ENCODE results near the gene PSMA8. TPM values are rescaled to one million over a fixed set of nuclear protein-coding genes. Genes with fewer than 3 reads are reported as not detected.

Gene PSMA8
- total RNA-seq, 1 donor from 2014 or later: 0.89 TPM

GRCh38 chr18:26225915-26226228 is 92.2 kb downstream of the PSMA8 start:
- Mint-ChIP-seq H3K4me3 (peak overlapping the region; percentile 96), H3K27me3 (no peaks in the 10 kb centered on the region), H3K27ac (peak overlapping the region; percentile 97), H3K36me3 (ENCODE audit: low read depth) (peaks cover 2% of the 10 kb centered on the region), H3K9me3 (no peaks in the 10 kb centered on the region), H3K4me1 (peaks cover 22% of the 10 kb centered on the region)
- ATAC-seq (ENCODE audit: low read depth) (no peak), DNase-seq (no peak)
- CTCF ChIA-PET: no interaction called here
- POLR2A ChIA-PET: interaction anchor here (0.8 to 2.0 kb wide), 6 partner anchors 9 to 138 kb away, joined by 3 to 18 read pairs (median 8); partner anchors contain the start of genes PSMA8 and SS18
- TF ChIP-seq CTCF (IDR thresholded peaks at IDR 0.05): no peak
- intact Hi-C loops (cut with micrococcal nuclease): loop anchor here (1.0 to 2.0 kb wide), 5 partner anchors 11 to 875 kb away; no protein-coding TSS in a partner anchor

GRCh38 chr18:26226229-26227050 is 92.8 kb downstream of the PSMA8 start, which contains the start of gene TAF4B:
TAF4B (plus strand) TSS chr18:26226445; CDS start chr18:26226934, 489 bp downstream.
- CTCF ChIA-PET: interaction anchor here (1.3 kb wide), 1 partner anchor 134 kb away, joined by 3 read pairs; no protein-coding TSS in a partner anchor
- peak; percentile 83 for ATAC-seq (ENCODE audit: low read depth)
- Mint-ChIP-seq H3K27me3 (no peaks in the 10 kb centered on the region), H3K4me3 (peak within 1 kb of the TSS; percentile 96), H3K27ac (peak within 1 kb of the TSS; percentile 97), H3K9me3 (no peaks in the 10 kb centered on the region), H3K4me1 (peaks cover 22% of the 10 kb centered on the region), H3K36me3 (ENCODE audit: low read depth) (peaks cover 2% of the 10 kb centered on the region)
- peak; percentile 95 for DNase-seq
- intact Hi-C loops (cut with micrococcal nuclease): loop anchor here (1.0 to 2.0 kb wide), 5 partner anchors 11 to 876 kb away; no protein-coding TSS in a partner anchor
- POLR2A ChIA-PET: interaction anchor here (0.8 to 2.0 kb wide), 6 partner anchors 10 to 138 kb away, joined by 3 to 18 read pairs (median 8); partner anchors contain the start of genes PSMA8 and SS18
- no peak for TF ChIP-seq CTCF (IDR thresholded peaks at IDR 0.05)

GRCh38 chr18:26227051-26227670 is 93.5 kb downstream of the PSMA8 start:
- CTCF ChIA-PET: interaction anchor here (1.3 kb wide), 1 partner anchor 135 kb away, joined by 3 read pairs; no protein-coding TSS in a partner anchor

GRCh38 chr18:26228562-26229260 is 95.0 kb downstream of the PSMA8 start:
- no peak for ATAC-seq (ENCODE audit: low read depth)

More at GRCh38 chr18:26227051-26227670, 93.5 kb downstream of the PSMA8 start:
- ATAC-seq (ENCODE audit: low read depth) (no peak), DNase-seq (no peak)
- intact Hi-C loops (cut with micrococcal nuclease): loop anchor here (2.0 kb wide), 1 partner anchor 876 kb away; no protein-coding TSS in a partner anchor
- TF ChIP-seq CTCF (IDR thresholded peaks at IDR 0.05): no peak
- Mint-ChIP-seq H3K36me3 (ENCODE audit: low read depth) (peaks cover 2% of the 10 kb centered on the region), H3K4me3 (peak overlapping the region; percentile 96), H3K9me3 (no peaks in the 10 kb centered on the region), H3K27me3 (no peaks in the 10 kb centered on the region), H3K4me1 (peaks cover 23% of the 10 kb centered on the region), H3K27ac (peak overlapping the region; percentile 84)
- POLR2A ChIA-PET: interaction anchor here (0.6 to 2.0 kb wide), 5 partner anchors 10 to 139 kb away, joined by 5 to 18 read pairs (median 11); partner anchors contain the start of gene SS18

More at GRCh38 chr18:26228562-26229260, 95.0 kb downstream of the PSMA8 start:
- intact Hi-C loops (cut with micrococcal nuclease): no loop called here
- Mint-ChIP-seq H3K27ac (no peak overlapping the region), H3K4me1 (peaks cover 33% of the 10 kb centered on the region), H3K4me3 (peak overlapping the region; percentile 96), H3K27me3 (no peaks in the 10 kb centered on the region), H3K36me3 (ENCODE audit: low read depth) (peaks cover 2% of the 10 kb centered on the region), H3K9me3 (no peaks in the 10 kb centered on the region)
- no peak for TF ChIP-seq CTCF (IDR thresholded peaks at IDR 0.05)
- POLR2A ChIA-PET: no interaction called here
- CTCF ChIA-PET: no interaction called here
- DNase-seq: no peak

All from activated B cell treated with CpG ODN at 0.5 μM for 24 hours (primary cell).